GM18868 (cell line): ENCODE results near the gene DLG2.

Experiments used
- ATAC-seq: cut with Tn5 transposase; IDR thresholded peaks from one replicate; pipeline ENCODE4 v1.9.1; 2021; ENCODE audit warnings: mild to moderate bottlenecking, moderate library complexity; ENCODE audit not compliant: unreplicated experiment

The DLG2 gene

GRCh38 chr11:84541731-84542340 is 1085.3 kb downstream of the DLG2 start:
- ATAC-seq, result no peak

- no peak for ATAC-seq
These were observed 1090.7 kb downstream of the DLG2 start for GRCh38 chr11:84536456-84536855.

GRCh38 chr11:84532364-84532763 is 1094.8 kb downstream of the DLG2 start:
- ATAC-seq, result no peak

GRCh38 chr11:84526250-84526649 is 1100.9 kb downstream of the DLG2 start:
- ATAC-seq, result no peak

- ATAC-seq, result no peak
These were observed 1102.6 kb downstream of the DLG2 start for GRCh38 chr11:84524422-84525051.

GRCh38 chr11:84522331-84522730 is 1104.8 kb downstream of the DLG2 start:
- no peak for ATAC-seq

- ATAC-seq, result no peak
These were observed 1108.4 kb downstream of the DLG2 start for GRCh38 chr11:84518631-84519183.

GRCh38 chr11:84514436-84514835 is 1112.7 kb downstream of the DLG2 start:
- no peak for ATAC-seq

GRCh38 chr11:84503503-84503902 is 1123.6 kb downstream of the DLG2 start:
- no peak for ATAC-seq

- no peak for ATAC-seq
These were observed 1125.4 kb downstream of the DLG2 start for GRCh38 chr11:84501750-84502149.

GRCh38 chr11:84497981-84498411 is 1129.1 kb downstream of the DLG2 start:
- ATAC-seq, result no peak

GRCh38 chr11:84497181-84497580 is 1130.0 kb downstream of the DLG2 start:
- ATAC-seq, result no peak

GRCh38 chr11:84496122-84496521 is 1131.0 kb downstream of the DLG2 start:
- ATAC-seq, result no peak

- ATAC-seq, result no peak
These were observed 1147.0 kb downstream of the DLG2 start for GRCh38 chr11:84480131-84480530.

- no peak for ATAC-seq
These were observed 1150.6 kb downstream of the DLG2 start for GRCh38 chr11:84476581-84476980.

- ATAC-seq, result no peak
These were observed 1155.6 kb downstream of the DLG2 start for GRCh38 chr11:84471501-84471900.

- no peak for ATAC-seq
These were observed 1158.9 kb downstream of the DLG2 start for GRCh38 chr11:84468235-84468634.

GRCh38 chr11:84465040-84465439 is 1162.1 kb downstream of the DLG2 start:
- no peak for ATAC-seq

GRCh38 chr11:84455691-84456090 is 1171.5 kb downstream of the DLG2 start:
- no peak for ATAC-seq

- ATAC-seq, result no peak
These were observed 1174.9 kb downstream of the DLG2 start for GRCh38 chr11:84452211-84452610.

GRCh38 chr11:84438565-84438964 is 1188.6 kb downstream of the DLG2 start:
- ATAC-seq, result no peak
